GM18519 (cell line): Measurements from ENCODE around the gene MPIG6B.

Source experiments
- ATAC-seq: cut with Tn5 transposase; IDR thresholded peaks from one replicate; pipeline ENCODE4 v1.9.1; 2021; ENCODE audit warnings: mild to moderate bottlenecking, moderate library complexity; ENCODE audit not compliant: unreplicated experiment, low FRiP score

The MPIG6B gene

DNA sequence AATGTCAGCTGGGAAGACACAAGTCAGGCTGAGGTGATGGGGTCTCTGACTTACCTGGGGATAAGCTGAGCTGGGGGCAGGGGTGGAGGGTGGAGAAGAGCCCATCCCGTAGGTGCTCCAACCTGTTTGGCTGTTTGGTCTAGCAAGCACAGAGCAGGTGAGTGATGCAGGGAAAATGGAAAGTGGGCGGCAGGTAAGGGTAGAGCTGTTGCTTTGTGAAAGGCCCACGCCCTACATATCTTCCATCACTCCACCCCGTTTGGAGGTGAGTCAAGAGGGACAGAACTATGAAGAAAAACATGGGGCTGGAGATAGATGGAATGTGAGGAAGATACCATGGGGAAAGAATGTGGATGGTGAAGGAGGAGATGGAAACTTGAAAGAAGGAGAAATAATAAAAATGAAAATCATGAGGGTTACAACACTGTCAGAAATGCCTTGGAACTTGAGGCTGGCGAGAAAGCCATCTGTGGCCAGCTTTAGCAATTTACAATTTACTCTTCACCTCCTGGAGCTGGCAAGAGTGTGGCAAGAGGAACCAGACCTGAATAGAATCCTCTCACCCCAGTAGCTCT is 2.9 kb upstream of the MPIG6B start:
- ATAC-seq, result no peak

GRCh38 chr6:31721351-31722020 is 1.7 kb upstream of the MPIG6B start, which contains the start of gene LY6G6C:
Gene LY6G6C, minus strand, starts transcription at chr6:31721746. Its CDS starts 67 bp downstream, at chr6:31721679.
- no peak for ATAC-seq

DNA sequence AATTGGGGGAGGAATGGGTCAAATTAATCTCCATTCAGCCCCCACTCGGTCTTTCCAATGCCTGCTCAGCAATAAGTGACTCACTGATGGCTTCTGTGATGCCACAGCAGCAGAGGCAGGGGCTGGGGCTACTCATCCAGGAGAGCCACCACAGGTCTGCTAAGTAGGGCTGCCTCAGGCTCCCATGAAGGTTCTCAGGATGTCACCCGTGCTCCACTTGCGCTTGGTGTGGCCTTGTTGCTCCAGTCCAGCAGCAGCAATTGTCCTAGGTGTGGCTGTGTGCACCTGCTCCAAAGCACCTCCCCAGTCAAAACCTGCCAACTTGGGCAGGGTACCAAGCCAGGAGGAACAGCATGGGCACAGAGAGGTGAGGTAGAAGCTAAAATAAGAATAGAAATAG is 1.0 kb upstream of the MPIG6B start:
- no peak for ATAC-seq

DNA sequence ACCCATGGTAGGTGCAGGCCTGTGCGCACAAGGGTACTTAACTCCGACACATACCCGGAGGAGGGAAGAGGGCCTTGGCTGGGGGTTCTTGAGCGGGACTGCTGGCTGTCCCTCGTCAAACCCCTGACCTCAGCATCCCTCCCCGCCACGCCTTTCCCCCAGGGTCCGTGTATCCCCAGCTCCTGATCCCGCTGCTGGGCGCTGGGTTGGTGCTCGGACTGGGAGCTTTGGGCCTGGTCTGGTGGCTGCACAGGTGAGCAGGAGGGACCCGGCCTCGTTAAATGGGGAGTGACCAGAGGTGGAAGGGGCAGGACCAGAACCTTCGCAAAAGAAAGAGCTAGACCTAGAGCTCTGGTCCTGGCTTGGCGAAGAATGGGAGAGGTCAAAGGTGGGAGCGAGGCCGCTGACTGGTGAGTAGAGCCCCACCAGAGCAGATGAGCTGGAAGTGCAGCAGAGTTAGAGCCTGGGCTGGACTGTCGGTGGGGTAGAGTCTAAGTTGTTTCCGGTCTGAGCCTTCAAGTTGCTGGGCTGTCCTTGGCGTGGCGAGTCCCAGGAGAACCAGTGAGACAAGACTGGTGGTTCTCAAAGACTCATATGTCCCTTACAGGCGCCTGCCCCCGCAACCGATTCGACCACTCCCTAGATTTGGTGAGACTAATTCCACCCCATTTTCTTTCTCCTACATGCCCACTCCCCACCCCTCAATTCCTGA is 963 bp downstream of the MPIG6B start:
- ATAC-seq, result no peak

DNA sequence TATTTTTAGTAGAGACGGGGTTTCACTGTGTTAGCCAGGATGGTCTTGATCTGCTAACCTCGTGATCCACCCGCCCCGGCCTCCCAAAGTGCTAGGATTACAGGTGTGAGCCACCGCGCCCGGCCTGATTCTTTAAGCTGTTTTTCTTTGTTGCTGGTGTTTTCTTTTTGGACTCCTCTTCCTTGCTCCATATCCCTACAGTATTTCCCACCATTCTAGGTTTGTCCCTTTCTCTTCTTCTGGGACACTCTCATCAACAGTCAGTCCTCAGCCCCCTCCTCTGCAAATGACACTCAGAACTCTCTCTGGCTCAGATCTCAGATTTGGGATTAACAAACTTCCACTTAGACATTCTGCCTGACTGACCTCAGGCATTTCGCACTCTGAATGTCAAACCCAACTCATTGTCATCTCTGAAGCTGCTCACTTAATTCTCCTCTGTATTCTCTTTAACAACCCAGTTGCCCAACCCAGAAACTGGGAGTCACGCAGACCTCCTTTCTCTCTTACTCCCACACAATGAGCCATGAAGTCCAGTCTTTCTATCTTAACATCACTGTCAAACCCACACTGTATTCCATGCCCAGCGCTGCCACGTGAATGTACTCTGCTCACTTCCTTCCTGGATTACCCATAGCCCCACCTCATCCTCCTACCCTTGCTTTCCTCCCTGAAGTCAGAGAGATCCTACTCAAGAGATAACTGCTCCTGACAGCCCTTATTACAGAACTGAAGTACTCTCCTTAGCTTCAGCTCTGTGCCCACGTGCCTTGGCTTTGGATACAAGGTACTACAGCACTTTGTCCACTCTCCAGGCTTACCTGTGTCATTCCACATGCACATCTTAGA is 2.6 kb downstream of the MPIG6B start:
- ATAC-seq, result no peak

DNA sequence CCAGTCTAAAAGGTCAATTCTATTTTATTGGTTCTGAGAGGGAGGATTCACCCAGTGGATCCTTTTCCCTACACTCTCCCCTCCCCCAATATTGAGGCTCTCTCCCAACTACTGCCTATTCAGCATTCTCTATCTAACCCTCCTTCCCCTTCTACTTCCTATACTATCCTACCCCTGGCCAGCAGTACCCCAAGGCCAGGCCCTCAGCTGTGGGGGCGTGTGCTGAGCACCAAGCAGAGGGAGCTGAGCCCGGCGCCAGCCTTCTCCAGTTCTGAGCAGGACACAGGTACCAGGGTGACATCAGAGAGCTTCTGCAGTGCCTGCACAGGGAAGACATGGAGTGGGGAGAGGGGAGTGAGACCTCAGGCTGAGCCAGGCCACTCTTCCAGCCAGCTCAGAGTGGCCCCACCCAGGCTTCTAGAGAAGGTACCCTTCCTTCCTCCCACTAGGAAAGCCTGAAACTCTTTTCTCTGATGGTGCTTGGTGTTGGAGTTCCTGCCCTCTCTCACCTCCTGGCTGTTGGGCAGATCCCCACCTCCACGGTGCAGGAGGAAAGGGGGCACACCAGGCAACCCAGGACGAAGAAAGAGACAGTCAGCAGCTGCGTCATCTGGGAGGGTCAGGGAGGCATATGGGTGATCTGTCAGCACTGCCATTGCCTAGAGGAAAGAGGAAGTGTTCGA is 4.0 kb downstream of the MPIG6B start:
- no peak for ATAC-seq

DNA sequence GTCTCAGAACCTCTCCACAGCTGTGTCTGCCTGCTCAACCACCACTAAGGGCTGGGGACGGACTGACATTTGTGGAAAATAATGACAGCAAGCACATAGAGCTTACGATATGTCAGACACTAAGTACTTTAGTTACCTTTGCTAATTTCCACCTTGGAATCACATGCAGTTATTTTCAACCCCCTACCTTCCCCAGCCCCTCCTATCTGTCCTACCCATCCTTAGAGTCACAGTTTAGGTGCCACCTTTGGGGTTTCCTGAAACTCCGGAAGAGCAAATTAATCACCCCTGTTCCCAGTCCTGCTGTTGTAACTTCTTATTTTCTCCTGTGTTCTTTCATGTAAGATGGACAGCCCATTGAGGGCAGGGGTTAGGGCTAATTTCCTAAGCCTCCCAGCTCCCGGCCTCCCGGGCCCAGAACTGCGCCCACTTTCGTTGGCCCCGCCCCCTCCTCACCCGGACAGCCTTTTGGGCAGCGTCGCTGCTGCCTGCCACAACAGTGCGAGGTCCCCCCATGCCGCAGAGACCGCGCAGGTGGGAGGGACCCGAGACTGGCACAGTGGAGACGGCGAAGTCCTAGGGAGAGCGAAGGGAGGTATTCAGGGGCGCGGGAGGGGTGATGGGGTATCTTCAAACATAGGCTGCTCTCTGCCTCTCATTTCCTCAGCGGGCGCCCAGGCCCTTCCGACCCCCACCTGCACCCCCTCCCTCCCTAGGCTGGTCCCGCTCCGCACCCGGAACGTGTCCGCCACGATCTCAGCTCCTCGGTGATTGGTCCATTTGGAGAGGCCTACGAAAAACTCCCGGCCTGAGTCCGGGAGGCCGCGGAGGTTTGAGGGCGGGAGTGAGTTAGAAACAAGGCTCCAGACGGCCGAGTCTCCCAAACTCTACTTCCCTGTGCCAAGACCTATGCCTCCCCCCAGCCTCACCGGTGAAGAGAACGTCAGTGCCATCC is 4.8 kb downstream of the MPIG6B start:
- no peak for ATAC-seq

- ATAC-seq, result no peak
Measured at GRCh38 chr6:31728767-31729514, 5.8 kb downstream of the MPIG6B start, which contains the start of gene DDAH2. Gene DDAH2, minus strand, starts transcription at chr6:31729299. Its CDS starts 138 bp downstream, at chr6:31729161.

GRCh38 chr6:31729515-31729978 is 6.4 kb downstream of the MPIG6B start:
- no peak for ATAC-seq

DNA sequence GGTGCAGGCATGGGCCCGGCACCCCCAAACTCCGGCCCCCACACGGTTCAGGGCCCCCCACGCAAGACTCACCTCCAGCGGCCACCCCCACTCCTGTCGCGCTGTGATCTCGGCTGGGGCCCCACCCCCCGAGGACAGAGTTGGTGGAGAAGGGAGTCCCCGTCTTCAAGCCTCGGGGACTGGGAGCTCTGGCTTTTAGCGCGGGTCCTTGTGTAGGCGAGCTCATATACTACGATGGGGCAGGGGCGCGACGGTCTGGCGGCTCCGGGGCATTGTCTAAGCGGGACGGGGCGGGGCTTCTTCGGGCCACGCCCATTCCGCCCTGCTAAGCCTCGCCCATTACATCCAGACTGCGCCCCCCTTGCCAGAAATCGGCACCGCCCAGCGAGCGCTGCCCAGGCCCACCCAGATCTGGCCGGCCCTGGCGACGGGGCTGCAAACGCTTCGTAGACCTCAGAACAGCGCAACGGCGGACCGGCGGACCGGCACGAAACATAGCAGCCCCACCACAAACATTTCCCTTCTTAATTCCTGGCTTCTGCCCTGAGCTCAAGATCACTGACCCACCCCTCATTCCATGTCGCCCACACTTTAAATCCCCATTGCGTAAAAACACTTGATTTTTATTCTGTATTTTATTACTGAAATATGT is 6.9 kb downstream of the MPIG6B start:
- no peak for ATAC-seq

DNA sequence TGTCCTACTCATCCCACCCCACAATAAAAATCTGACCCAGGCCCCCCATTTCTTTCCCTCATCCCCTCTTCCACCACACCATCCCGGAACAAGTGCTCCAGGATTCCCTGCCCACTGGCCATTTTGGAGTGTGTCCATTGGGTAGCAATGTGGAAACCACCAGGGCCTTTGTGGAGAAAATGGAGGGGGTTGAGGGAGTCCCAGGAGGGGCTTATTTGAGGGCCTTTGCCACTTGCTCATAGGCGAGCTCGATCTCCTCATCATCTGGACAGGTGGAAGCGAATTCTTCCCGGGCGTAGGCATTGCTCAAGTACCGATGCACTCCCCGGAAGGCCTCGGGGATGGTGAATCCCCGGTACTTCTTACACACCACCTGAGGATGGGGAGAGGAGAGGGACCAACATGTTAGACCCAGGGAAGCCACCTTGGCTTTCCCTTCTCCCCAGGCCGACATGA is 7.5 kb downstream of the MPIG6B start:
- no peak for ATAC-seq

GRCh38 chr6:31732029-31732428 is 8.9 kb downstream of the MPIG6B start:
- no peak for ATAC-seq

GRCh38 chr6:31733734-31734133 is 10.6 kb downstream of the MPIG6B start:
- no peak for ATAC-seq

GRCh38 chr6:31734247-31734820 is 11.2 kb downstream of the MPIG6B start:
- no peak for ATAC-seq

- ATAC-seq, result no peak
Measured at GRCh38 chr6:31734821-31735406, 11.7 kb downstream of the MPIG6B start.

- no peak for ATAC-seq
Measured at GRCh38 chr6:31736021-31736767, 13.0 kb downstream of the MPIG6B start, which contains the start of gene CLIC1. Gene CLIC1, minus strand, starts transcription at chr6:31736530. Its CDS starts 230 bp downstream, at chr6:31736300.
